Stimulated activated CD4-positive, alpha-beta T cell treated with anti-CD3 and anti-CD28 coated beads, TNF-alpha, amount 100 ng/mL, for 48 hours (primary cell): ENCODE results near the gene ERGIC2.
A peak's percentile ranks its signal among the peaks of the same experiment; 100 is the strongest.
"Not testable (repeated sequence)": the region's sequence is repeated elsewhere in the genome, so short reads cannot be mapped to it uniquely, and the experiment has no call there.

Experiments used
- DNase-seq, 3 donors: peaks; one replicate each; pipeline ENCODE4 v3.0.0-alpha.2; 2020; ENCODE audit warnings: low read depth in 3 of 3

Gene ERGIC2, protein sequence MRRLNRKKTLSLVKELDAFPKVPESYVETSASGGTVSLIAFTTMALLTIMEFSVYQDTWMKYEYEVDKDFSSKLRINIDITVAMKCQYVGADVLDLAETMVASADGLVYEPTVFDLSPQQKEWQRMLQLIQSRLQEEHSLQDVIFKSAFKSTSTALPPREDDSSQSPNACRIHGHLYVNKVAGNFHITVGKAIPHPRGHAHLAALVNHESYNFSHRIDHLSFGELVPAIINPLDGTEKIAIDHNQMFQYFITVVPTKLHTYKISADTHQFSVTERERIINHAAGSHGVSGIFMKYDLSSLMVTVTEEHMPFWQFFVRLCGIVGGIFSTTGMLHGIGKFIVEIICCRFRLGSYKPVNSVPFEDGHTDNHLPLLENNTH

DNA sequence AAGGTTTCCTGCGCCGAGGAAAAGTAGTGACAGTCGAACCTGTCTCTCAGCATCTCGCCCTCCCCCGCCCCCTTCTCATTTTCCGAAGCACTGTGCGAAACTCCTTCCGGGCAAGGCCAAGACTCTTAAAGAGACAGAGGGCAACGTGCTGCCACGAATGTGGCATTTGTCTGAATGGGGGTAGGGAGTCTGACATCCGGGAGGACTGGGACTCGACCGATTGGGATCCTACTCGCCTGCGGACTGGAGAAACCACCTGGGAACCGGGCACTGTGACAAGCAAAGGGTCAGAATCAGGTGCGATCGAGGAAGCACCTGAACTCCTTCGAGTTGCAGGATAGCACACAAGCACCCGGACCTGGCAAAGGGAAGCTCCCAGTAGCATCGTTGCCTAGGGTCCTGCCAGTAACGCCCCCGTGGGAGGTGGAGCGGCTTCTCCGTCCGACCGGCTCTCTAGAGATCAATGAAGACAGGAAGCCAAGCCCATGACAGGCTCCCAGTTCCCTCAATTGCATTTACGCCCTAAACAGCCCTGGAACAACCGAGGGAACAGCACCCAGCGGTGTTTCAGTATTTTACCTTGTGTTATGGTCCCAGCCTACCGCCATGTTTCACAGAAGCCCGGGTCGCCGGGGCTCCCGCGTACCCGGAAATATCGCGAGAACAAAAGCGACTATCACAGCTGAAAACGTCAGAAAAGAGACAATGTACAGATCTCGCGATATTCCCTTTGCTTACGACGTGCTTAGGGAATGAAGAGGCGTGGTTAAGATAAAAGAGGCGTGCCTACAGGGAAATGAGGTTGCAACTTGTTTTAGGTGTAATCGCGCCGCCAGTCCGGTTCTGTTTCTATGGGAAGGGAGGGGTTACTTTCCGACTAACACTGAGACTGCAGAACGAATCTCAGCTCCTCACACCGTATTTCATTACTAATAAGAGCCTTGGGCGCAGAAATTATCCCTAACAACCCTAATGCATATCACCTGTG is at the start of gene ERGIC2:
Gene ERGIC2, minus strand, starts transcription at position 637 of the 988 bp plus-strand sequence. CDS start 9,539 bp downstream, outside the sequence.
- peak; percentile 75 to 89 (median 81) for DNase-seq

DNA sequence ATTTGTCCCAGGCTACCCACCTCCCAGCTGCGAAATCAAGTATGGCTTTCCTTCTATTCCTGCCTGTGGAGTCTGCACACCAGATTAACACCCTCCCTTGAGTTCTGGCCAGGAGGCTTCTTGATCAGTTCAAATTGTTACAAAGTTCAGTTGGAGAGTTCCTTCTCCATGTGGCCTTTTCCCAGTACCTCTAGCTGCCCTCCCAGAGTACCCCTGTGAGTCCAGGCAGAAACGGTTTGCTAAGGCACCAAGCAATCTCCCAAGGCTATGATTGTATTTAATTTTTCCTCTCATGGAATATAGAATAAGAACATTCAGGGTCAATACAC is 49.7 kb upstream of the ERGIC2 start:
- DNase-seq, result no peak

DNA sequence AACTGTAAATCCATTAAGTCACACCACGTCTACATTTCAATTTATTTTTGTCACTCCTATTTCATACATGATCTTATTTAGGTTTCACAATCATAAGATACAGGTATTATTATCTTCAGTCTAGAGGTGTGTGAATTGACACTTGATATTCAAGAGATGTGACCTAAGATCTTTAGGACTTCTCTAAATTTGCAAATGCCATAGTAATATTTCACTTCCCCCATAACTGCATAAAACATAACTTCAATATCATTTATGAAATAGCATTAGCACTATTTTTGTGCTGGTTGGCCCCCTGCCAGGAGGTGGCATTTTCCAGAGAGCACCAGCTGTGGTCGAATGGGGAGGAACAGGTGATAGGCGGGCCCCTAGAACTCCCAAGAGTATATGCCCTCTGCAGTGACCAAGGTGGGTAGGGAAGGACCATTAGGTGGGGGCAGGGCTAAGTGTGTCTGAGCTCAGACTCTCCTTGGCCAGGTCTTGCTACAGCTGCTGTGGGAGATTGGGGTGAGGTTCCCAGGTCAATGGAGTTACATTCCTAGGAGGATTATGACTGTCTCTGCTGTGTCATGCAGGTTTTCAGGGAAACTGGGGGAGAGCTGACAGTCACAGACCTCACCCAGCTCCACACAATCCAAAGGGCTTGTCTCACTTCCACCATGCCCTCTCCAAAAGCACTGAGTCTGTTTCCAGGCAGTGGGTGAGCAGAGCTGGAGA is 49.2 kb upstream of the ERGIC2 start:
- no peak for DNase-seq

DNA sequence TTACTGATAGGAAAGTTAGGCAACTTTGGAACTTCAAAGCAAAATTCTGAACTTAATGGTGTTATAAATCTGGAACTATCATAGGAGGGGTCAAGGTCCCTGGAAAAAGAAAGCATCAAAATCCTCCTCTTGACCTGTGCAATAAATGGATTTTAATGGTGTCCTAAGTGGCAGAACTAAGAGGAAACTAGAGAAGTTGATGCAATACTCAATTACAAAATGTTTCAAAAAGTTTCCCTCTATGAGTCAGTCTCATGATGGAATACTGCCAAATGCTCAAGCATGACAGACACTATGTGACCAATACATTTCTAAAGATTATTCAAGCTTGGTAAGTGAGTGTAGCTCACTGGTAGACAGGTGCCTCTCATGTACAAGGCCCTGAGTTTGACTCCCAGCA is 47.7 kb upstream of the ERGIC2 start:
- no peak for DNase-seq

DNA sequence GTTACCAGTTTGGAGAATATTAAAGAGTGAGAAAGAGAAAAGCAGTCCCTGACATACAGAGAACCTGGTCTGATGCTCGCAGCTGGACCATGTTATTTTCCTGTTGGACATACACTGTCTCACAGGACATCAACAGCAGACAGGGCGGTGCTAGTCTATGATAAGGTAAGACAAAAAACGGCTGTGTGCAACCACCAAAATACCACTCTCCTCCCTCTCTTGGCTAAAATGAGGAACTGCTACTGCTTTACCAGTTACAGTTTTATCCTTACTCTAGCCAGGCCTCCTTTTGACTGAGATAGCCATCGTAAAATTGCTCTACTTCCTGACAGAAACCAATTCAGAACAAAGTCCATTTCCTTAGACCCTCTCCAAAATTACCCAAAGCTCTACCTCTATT is 47.0 kb upstream of the ERGIC2 start:
- no peak for DNase-seq

DNA sequence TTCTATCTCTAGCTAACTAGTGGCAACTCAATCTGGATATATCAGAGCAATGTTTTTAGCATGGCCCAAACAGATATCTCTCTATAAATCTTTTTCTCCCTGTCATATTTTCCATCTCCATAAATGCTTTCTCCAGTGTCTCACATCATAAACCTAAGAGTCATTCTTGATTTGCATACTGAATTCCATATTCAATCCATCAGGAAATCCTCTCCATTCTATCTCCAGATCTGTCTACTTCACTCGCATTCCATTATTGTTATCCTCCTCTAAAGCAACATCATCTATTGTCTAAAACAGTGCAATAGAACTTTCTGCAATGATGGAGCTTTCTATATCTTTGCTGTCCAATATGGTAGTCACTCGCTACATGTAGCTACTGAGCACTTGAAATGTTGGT is 45.5 kb upstream of the ERGIC2 start:
- no peak for DNase-seq

DNA sequence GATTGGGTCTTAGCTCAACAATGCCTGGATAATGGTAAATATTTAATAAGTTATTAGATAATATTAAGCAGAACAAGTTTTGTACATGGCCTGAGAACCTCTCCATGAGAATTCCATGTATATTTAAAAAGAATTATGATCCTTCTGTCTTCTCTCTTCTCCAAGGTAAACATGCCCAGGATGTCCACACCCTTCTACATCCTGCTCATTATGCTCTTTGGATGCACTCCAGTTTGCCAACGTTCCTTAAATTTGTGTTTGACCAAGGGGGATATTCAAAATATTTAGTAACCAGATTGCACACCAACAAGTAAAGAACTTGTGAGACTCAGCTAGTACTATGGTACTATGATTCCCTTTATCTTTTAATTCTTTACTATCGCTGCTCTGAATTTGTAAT is 44.8 kb upstream of the ERGIC2 start:
- no peak for DNase-seq

DNA sequence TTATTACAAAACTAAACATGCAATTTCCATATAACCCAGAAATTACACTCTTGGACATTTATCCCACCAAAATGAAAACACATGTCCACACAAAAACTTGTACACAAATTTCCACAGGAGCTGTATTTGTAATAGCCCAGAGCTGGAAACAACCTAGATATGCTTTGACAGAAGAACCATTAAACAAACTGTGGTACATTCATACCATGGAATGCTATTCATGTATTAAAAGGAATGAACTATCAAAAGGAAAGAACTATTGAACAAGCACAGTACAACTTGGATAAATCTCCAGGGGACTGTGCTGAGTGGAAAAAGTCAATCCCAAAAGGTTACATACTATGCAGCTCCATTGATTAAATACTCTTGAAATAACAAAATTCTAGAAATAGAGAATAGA is 35.8 kb upstream of the ERGIC2 start:
- DNase-seq, result no peak

DNA sequence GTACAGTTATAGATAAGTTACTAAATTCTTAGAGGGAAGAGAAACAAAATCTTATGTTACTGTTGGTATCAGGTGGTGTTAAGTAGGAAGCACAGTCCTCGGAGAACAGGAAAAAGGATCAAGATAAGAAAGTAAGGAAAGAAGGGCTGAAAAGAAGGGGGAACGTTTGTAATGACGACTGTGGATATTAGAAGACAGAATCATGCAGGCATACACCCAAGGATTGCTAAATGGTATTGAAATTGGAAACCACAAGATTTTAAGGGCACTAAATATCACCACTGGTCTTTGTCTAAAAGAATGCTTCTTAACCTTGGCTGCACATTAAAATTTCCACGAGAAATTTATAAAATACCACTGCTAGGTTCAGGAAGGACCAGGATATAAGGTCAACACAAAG is 34.1 kb upstream of the ERGIC2 start:
- DNase-seq, result no peak

DNA sequence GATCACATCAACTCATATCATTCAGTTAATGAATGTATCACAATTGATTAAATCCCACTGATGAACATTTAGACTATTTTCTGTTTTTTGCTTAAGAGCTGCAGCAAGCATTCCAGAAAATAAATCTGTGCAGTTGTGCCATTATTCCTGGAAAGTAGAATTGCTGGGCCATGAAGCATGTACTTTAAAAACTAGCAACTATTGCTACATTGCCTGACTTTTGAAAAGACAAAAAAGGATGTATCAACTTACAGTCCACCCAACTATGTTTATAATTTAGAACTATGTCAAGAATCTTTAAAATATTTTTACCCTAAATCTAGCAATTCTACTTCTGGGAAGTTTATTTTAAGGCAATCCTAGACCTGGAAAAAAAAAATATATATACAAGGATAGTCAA is 33.4 kb upstream of the ERGIC2 start:
- no peak for DNase-seq

DNA sequence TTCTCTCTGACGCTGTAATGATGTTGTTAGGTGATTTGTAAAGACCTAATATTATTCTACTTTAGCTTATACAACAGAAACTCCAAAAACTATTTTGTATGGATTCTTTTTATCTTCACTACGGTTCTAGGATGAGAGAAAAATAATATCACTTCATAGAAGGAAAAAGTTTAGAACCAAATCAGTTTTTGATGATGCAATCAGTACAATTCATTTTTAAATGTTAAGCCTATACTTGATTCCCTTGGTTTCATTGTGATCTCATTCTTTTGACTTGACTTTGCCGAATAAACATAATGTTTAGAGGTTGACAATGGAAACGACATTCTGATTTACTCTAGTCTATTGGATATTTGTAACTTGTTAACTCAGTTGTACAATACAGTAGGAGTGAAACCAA is 24.6 kb upstream of the ERGIC2 start:
- DNase-seq, result no peak

DNA sequence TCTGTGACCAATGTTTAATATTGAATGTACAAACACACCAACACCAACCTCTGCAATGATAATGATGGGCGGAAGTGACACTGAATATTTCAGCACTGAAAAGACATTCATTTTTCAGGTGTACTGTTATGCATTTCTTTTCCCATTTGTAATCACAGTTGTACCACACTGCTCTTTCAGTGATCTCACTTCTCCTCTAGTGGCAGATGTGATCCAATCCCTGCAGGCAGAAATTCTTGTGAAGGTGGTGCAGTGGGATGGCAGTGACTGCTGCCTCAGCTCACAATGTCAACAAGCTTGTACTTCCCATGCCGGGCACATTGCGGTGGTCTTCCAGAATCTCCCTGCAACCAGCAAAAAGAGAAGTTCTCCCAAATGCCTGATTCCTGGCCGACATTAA is 23.0 kb upstream of the ERGIC2 start:
- no peak for DNase-seq

DNA sequence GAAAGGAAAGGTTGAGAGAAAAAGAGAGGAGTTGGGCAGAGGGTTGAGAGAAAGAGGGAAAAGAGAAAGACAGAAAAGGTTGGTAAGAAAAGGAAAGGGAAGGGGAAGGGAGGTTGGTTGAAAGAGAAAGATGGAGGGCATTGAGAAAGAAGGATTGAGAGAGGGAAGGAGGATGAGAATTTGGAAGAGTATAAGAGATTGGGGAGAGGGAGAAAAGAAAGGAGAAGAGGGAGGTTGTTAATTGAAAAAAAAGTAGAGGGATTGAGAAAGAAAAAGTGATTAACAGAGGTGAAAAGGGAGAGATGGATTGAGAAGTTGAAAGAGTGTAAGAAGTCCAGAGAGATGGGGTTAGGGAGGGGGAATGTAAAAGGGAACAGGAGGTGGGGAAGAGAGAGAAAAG is 21.5 kb upstream of the ERGIC2 start:
- DNase-seq, result no peak

DNA sequence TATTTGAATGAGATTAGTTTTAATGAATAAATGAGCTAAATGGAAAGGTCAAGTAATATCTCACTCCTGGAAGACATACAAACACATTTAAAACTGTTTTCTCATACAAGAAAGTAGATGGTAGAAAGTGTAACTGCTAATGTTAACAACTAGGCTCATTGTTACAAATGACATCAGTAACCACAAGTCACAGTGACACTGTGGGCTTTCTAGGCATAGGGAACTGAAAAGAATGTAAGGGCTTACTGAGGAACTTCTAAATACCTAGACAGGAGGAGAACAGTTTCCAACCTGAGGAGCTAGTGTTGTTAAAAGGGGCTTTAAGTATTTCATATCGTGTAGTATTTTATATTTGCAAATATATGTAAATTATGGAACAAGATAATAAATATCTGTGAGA is 17.5 kb upstream of the ERGIC2 start:
- no peak for DNase-seq

DNA sequence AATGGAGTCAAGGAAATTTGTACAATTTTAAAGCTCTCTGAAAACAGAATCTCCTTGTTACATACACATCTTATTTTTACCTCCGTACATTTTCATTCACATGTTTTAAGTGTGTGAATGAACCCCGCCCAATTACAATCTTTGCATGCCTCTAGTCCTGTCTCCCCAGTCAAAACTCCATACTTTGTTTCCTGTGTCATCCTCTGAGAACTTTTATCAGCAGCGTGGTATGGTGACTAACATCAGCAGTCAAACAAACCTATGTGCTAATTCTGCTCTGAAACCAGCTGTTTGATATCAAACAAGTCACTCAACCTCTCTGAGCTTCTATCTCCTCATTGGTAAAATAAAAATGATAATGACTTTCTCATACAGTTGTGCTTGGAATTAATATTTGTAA is 15.8 kb upstream of the ERGIC2 start:
- no peak for DNase-seq

DNA sequence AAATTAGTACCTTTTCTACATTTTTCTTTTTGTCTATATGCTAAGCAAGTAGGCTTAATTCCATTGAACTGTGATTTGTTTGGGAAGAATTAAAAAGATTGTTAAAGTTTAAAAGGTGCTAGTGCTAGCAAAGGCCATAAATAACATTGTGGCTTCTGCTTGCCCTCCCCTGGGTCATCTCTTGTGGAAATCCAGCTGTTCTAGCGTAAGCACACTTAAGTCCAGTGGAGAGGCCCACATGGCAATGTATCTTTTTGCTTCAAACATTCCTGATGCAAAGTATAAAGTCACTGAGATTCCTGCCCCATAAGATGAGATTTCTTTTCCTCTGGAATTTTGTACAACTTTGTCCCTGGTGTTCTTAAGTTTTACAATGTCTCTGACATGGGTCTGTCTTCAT is 14.4 kb upstream of the ERGIC2 start:
- no peak for DNase-seq

DNA sequence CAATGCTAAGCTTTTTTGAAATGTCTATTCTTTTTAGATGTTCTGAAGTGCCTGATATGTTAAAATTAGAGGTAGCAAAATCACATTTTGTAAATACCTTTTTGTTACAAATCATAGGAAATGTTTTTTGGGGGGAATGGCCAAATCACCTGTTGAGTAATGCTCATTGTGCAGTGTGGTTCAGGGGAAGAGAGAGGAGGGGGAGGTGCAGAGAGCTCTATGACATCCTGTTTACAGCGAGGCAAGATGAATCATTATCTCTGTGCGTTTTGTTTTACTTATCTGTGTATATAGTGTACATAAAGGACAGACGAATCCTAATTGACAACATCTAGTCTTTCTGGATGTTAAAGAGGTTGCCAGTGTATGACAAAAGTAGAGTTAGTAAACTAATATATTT is 9.4 kb upstream of the ERGIC2 start:
- not testable (repeated sequence) for DNase-seq

DNA sequence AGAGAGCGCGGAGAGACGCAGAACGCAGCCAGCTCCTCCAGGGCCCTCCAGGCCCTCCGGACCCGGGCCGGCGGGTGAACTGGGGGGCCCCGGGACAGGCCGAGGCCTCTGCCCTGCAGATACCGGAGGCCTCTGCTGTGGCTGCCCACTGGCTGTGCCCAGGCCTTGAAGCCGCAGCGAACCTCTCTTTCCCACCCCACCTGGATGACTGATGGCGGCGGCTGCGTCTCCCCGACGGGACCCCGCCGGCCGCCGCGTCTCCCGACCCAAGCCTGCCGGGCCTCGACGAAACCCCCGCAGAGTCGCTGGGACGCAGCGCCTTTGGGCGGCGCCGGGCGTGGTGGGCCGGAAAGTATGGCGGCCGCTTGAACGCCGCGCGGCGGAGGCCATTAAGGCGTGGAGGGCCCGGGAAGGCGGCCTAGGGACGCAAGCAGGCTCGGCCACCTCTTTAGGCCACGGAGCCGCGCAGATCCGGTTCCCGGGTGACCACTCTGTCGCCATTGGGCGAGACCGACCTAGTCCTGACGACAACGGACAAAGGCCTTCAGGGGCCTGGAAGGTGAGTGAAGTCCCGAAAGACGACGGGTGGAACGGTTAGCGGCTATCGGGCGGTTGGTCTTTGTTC is 8.4 kb upstream of the ERGIC2 start:
- no peak for DNase-seq

DNA sequence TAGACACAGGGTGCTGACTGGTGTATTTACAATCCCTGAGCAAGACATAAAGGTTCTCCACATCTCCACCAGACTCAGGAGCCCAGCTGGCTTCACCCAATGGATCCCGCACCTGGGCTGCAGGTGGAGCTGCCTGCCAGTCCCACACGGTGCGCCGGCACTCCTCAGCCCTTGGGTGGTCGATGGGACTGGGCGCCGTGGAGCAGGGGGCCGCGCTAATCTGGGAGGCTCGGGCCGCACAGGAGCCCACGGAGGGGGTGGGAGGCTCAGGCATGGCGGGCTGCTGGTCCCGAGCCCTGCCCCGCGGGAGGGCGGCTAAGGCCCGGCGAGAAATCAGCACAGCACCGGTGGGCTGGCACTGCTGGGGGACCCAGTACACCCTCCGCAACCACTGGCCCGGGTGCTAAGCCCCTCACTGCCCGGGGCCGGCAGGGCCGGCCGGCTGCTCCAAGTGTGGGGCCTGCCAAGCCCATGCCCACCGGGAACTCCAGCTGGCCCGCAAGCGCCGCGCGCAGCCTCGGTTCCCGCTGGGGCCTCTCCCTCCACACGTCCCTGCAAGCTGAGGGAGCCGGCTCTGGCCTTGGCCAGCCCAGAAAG is 5.2 kb upstream of the ERGIC2 start:
- not testable (repeated sequence) for DNase-seq

DNA sequence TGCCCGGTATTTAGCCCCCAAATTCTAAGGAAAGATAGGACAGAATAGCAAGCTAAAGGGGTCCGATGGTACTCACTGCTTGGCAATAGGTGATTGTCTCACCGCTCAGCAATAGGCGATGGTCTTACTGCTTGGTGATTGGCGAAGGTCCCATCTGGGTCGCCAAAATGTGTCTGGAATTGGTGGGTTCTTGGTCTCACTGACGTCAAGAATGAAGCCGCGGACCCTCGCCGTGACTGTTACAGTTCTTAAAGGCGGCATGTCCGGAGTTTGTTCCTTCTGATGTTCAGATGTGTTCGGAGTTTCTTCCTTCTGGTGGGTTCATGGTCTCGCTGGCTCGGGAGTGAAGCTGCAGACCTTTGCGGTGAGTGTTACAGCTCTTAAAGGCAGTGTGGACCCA is 4.2 kb upstream of the ERGIC2 start:
- DNase-seq, result not testable (repeated sequence)

DNA sequence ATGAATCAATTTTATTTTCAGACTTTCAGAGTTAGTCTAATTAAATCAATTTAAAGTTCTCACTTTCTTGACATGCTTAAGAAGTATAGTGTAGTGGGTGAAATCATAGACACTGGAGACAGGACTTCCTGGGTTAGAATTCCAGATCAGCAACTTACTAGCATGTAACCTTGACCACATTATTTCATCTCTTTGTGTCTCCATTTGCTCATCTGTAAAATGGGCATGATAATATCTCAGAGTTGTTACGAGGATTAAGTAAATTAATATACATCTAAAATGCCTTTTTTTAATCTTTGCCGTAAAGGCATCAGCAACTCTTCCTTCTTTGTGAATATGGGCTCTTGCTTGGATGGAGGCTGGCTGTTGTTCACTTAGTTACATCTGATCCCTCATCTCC is 1.3 kb upstream of the ERGIC2 start:
- no peak for DNase-seq
